KG1 (cell line): ENCODE measurements around the gene ANXA6.

Experiments used
- DNase-seq: peaks from one replicate; lab custom pipeline; 2025; lab: John Stamatoyannopoulos, UW

ANXA6 gene

GRCh38 chr5:151153300-151153699 is 4.3 kb downstream of the ANXA6 start:
- DNase-seq = no peak

- no peak for DNase-seq
Measured at GRCh38 chr5:151151793-151152192, 5.8 kb downstream of the ANXA6 start.

GRCh38 chr5:151151263-151151660 is 6.3 kb downstream of the ANXA6 start:
- no peak for DNase-seq

- DNase-seq = peak; percentile 47
Measured at GRCh38 chr5:151150471-151151262, 6.9 kb downstream of the ANXA6 start.

- no peak for DNase-seq
Measured at GRCh38 chr5:151148583-151148982, 9.0 kb downstream of the ANXA6 start.

- no peak for DNase-seq
Measured at GRCh38 chr5:151147033-151147432, 10.5 kb downstream of the ANXA6 start.

- no peak for DNase-seq
Measured at GRCh38 chr5:151146061-151146460, 11.5 kb downstream of the ANXA6 start.

- no peak for DNase-seq
Measured at GRCh38 chr5:151144922-151145321, 12.7 kb downstream of the ANXA6 start.

- no peak for DNase-seq
Measured at GRCh38 chr5:151144275-151144674, 13.3 kb downstream of the ANXA6 start.

- DNase-seq = no peak
Measured at GRCh38 chr5:151143645-151144044, 13.9 kb downstream of the ANXA6 start.

- DNase-seq = no peak
Measured at GRCh38 chr5:151142933-151143332, 14.6 kb downstream of the ANXA6 start.

GRCh38 chr5:151141535-151141934 is 16.0 kb downstream of the ANXA6 start:
- no peak for DNase-seq

GRCh38 chr5:151140686-151141459 is 16.7 kb downstream of the ANXA6 start:
- no peak for DNase-seq

- no peak for DNase-seq
Measured at GRCh38 chr5:151139646-151140045, 17.9 kb downstream of the ANXA6 start.

- DNase-seq = no peak
Measured at GRCh38 chr5:151139015-151139414, 18.6 kb downstream of the ANXA6 start.

- DNase-seq = no peak
Measured at GRCh38 chr5:151138114-151138513, 19.5 kb downstream of the ANXA6 start.

GRCh38 chr5:151137067-151137825 is 20.3 kb downstream of the ANXA6 start:
- DNase-seq = no peak

- no peak for DNase-seq
Measured at GRCh38 chr5:151134228-151134627, 23.4 kb downstream of the ANXA6 start.

GRCh38 chr5:151132963-151133362 is 24.6 kb downstream of the ANXA6 start:
- DNase-seq = no peak

- DNase-seq = no peak
Measured at GRCh38 chr5:151130922-151131891, 26.4 kb downstream of the ANXA6 start.

GRCh38 chr5:151130235-151130921 is 27.2 kb downstream of the ANXA6 start:
- DNase-seq = no peak
